GM12892 (cell line): ENCODE measurements around the gene NKD2.

Source experiments
- POLR2A ChIP-seq: IDR thresholded peaks from 2 replicates; pipeline ENCODE4 v1.6.1; 2011; ENCODE audit warnings: low read depth, low read length, control low read depth
- POLR2AphosphoS5 ChIP-seq: IDR thresholded peaks from 2 replicates; pipeline ENCODE4 v1.6.1; 2011; ENCODE audit warnings: low read depth, low read length, control low read depth
- TAF1 ChIP-seq: IDR thresholded peaks from 2 replicates; pipeline ENCODE4 v1.6.1; 2011; ENCODE audit warnings: low read depth, mild to moderate bottlenecking, control low read depth, low read length, borderline replicate concordance

DNA sequence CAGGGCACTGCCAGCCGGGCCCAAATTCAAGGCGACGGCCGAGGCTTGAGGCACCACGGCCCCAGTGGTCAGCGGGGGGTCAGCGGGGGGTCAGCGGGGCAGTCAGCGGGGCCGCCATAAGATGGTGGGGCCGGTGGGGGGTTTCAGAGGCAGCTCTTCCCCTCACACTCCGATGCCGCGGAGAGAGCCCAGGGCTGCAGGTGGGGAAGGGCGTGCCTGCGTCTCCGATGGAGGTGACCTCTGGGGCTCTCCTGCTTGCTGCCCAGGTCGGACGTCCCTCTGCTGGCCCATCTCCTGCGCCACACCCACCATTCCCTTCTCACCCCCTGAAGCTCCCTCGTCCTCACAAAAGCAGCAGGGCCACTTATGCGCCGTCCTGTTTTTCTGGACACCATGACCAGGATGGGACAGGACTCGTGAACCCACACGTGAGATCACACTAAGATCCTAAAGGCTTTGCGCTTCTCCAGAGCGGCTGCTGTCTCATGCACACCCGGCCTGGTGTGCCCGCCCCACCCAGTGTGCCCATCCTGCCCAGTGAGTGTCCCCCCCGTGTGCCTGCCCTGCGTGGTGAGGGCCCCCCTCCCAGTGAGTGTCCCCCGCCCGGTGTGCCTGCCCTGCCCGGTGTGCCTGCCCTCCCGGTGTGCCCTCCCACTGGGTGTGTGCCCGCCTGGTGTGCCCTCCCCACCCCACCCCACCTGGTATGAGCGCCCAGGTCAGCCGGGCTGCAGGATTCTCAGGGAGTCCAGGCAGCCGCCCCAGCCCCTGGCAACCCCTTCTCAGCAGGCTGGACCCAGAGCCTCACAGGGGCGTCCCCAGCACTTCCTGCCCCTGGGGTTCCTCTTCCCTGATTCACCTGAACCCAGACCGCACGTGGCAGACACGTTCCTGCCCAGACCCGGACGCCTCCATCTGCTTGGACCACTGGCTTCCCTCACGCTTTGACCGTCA lies 48.7 kb upstream of the NKD2 start:
- TF ChIP-seq POLR2AphosphoS5 (no peak), TAF1 (no peak), POLR2A (no peak)
